ENCODE measurements around the gene CXCL16.

GRCh38 chr17:4786516-4786915 lies 46.8 kb upstream of the CXCL16 start:
- TF ChIP-seq CTCF (IDR thresholded peaks at IDR 0.05; ENCODE audit: insufficient read depth, low read length, poor library complexity, severe bottlenecking) (no peak), EZH2phosphoT487 (conservative IDR thresholded peaks at IDR 0.05; ENCODE audit: low read length) (no peak)
